Stimulated activated CD8-positive, alpha-beta memory T cell treated with anti-CD3 and anti-CD28 coated beads, Interleukin-15, amount 100 ng/mL, for 24 hours (primary cell): Measurements from ENCODE around the gene PDIA5.

Experiments
- DNase-seq: peaks from one replicate; pipeline ENCODE4 v3.0.0-alpha.2; 2020; ENCODE audit warnings: low read depth

PDIA5 gene

DNA sequence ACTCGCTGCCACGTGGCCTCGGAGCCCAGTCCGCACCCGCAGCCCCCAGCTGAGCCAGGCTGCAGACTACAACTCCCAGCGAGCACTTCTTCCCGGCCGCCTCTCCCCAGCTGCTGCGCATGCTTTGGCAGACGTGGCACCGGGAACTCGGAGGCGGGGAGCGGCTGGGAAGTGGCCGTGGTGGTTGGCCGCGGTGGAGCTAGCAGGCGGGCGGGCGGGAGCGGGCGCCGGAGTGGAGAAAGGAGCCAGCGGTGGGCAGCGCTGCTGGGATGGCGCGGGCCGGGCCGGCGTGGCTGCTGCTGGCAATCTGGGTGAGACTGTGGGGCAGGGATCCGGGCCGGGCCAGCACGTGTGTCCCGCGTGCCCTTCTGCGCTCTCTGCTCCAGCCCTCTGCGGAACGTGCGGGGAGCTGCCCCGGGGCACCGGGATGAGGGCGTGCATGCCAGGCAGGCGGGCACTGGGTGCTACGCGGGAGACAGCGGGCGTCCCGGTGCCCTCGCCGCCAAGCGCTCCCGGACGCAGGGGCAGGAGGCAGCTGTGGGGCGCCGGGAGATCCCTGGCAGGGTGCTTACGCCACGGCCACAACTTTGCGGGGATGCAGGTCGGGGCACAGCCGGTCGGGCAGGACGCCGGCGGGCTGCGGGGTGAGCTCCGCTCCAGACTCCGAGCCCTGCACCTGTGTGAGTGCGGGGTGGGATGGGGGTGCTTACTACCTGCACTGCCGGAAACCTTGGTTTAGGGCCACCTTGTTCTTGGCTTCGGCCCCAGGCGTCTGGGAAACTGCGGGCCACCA, at the start of gene PDIA5:
Gene PDIA5 (plus strand): TSS at position 130 of the 793 bp plus-strand sequence. CDS start 140 bp downstream, at position 270.
- DNase-seq, result peak; percentile 49

- DNase-seq, result no peak
These were observed 48.1 kb upstream of the PDIA5 start for GRCh38 chr3:123018683-123019082.

GRCh38 chr3:123019161-123019560, 47.7 kb upstream of the PDIA5 start:
- no peak for DNase-seq

GRCh38 chr3:123019591-123019990, 47.2 kb upstream of the PDIA5 start:
- DNase-seq, result no peak

GRCh38 chr3:123020709-123021108, 46.1 kb upstream of the PDIA5 start:
- DNase-seq, result no peak

- no peak for DNase-seq
These were observed 45.4 kb upstream of the PDIA5 start for GRCh38 chr3:123021388-123021787.

DNA sequence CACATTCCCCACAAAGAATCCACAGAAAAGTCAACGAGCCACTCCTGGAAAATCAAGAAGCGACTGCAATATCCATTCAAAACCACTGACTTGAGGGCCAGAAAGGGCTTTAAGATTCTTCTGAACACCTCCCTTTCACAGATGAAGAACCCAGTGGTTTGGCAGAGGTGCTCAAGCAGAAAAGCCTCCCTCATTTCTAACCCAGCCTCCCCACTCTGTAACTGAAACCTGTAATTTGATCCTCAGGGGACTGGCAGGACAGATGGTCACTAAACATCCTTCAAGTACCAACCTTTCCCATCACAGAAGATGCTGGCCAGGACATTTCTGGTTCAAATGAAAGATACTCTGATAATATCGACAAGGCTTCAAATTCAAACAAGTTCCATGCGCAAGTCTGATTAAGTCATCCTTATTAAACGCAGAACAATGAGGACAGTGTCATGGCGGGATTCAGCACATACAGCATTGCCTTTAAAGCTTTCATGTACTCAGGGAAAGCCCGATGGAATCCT, 44.8 kb upstream of the PDIA5 start:
- DNase-seq, result no peak

GRCh38 chr3:123024056-123024455, 42.8 kb upstream of the PDIA5 start:
- DNase-seq, result no peak

DNA sequence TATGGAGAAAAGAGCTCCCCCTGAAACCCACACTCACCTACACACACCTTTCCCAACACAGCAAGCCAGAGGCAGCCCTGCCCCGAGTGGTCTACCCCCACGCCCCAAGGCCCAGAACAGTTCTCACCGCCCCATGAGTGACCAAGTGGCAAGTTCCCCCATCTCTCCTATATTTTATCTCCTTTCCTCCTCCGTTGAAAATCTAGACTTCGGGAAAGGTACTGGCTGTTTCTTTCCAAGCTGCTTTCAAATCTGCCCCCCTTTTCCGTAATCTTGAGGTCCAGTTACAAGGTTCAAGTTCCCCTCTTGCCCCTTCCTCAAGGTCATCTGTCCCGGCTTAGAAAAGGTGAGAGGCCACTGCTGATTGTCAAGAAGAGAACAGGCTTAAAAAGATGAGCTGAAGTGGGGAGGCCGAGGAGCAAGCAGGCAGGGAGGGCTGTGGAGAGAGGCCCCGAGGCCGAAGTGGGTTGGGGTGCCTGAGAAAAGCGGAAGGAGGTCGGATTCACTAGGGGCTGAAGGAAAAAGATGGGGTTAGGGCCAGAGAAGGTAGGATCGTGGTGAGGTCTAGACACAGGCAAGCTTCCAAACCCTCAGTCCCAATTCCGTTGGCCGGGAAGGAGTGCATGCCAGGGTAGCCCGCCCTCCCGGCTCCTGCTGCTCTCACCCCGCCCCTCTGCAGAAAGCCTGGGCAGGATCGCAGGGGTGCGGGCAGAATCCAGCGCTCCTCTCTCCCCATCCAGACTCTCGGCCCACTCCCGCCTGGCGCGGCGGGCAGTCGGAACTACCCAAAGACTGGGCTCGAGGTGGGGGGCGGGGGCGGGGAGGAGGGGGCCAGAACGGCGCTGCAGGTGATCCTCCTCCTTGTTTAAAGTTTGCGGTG, 40.9 kb upstream of the PDIA5 start:
- DNase-seq, result no peak

DNA sequence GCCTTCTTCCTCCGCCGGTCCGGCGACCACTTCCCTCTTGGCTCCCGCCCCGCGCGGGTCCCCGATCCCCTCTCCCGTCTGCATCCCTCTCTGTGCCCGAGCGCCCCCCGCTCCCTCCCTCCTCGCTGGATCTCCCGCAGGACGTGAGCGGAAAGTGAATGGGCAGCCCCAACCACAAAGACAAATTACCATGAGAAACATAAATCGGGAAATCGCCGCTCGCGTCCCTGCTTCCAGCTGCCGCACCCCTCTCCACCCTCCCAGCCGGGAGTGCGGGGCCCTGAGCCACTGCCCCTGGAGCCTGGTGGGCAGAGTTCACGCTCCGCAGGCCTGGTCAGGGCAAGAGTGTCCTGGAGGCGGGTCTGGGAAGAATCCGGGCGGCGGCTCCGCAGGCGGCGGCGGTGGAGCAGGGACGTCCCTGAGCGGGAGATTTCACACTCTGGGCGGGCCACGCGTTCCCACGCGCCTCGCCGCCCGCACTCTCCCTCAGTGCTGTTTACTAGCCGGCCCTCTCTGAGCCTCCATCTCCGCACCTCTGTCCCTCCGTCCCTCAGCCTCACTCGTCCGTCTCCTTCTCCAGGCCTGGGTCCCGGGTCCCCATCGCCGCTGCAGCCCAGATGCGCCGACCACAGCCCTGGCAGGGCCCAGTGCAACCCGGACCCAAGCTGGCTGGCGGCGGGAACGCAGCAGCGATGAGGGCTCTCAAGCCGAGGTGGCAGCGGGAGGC, 40.1 kb upstream of the PDIA5 start:
- no peak for DNase-seq

GRCh38 chr3:123027292-123028232, 39.3 kb upstream of the PDIA5 start, which contains the start of gene SEMA5B:
SEMA5B (minus strand) TSS chr3:123027763; CDS start chr3:122961263, 66,500 bp downstream.
- DNase-seq, result no peak

DNA sequence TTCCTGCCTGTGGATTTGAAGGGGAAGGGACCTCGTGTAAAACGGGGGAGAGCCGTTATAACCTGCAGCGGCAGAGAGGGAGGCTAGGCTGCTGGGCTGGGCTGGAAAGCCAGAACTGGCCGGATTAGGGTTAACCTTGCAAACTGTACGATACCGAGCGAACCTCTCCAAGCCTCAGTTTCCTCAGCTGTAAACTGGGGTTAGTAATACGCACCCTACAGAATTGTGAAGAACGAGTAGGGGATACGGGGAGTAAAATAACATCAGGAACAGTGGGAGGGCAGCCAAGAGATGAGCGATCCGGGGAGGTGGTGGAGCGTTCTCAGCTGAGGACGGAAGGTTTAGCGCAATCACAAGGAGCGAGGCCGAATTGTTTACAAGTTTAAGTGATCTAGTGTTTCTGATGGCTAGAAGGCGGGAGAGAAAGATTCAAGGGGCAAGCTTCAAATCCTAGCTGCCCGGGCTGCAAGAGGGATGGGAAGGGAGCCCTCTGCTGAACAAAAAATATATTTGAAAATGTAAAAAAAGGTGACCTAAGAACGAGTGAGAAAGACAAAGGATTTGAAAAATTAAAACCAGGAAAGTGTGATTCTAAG, 38.5 kb upstream of the PDIA5 start:
- DNase-seq, result no peak

DNA sequence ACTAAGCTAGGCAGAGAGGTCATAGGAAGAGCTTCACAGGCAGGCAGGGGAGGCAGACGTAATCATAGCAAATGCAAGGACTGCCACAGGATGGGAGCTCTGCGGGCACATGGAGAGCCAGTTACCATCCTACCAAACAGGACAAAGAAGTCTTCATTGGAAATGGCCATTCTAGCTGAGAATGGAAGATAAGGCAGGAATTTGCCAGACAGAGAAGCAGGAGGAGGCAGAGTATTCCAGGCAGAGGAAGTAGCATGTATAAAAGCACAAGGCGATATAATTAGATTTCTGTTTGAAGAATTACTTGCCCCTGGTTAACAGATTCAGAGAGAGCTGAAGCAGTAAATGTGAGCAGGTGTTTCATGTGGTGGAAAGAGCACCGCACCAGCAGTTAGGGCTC, 35.8 kb upstream of the PDIA5 start:
- no peak for DNase-seq

GRCh38 chr3:123032057-123032456, 34.8 kb upstream of the PDIA5 start:
- no peak for DNase-seq

GRCh38 chr3:123034120-123034519, 32.7 kb upstream of the PDIA5 start:
- DNase-seq, result no peak

DNA sequence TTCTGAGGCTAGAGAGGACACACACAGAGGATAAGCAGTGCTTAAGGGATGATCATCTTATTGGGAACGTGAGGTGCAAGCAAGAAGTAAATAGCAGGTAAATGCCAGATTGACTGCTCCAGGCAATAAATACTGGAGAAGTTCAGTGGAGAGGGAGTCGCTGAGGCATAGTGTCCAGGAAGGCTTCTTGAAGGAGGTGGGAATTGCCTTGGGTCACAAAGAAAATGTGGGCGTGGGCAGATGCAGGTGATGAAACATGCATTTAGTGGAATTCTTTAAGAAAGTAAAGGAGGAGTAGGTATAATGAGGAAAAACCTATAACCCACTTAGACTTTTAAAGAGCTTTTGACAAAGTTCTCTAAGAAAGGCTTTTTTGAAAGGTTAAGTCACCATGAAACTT, 31.8 kb upstream of the PDIA5 start:
- no peak for DNase-seq

GRCh38 chr3:123036352-123037014, 30.3 kb upstream of the PDIA5 start:
- DNase-seq, result no peak

DNA sequence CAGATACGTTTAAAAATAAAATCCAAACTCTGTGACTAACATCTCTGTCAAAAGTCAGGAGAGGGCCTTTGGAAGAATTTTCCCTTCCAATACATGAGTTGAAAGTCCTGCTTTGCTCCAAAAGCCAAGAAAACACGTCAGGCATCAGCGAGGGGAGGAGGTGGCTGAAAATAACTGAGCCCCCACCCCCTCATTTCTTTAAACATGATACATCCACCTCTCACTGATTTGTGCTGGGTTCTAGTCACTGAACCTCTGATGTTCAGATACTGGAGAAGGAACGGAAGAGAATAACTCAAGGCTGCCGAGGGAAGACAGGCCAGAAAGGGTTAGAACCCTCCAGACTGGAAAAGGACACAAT, 29.8 kb upstream of the PDIA5 start:
- DNase-seq, result no peak

DNA sequence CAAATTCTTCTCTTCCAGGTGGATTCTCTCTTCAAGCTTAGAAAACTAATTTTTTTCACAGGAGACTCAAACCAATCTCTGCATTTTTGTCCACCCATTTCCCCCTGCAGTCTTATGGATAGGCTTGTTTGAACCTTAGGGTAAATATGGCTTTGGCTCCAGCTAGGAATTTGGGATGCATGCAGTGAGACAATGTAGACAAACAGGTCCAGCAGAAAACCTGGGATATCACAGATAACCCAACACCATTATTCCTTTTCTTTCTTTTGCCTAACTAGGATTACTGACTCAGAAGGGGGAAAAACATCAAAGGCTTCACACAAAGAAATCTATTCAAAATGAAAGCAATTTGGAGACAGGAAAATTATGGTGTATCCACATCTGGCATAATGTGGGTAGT, 28.1 kb upstream of the PDIA5 start:
- no peak for DNase-seq

DNA sequence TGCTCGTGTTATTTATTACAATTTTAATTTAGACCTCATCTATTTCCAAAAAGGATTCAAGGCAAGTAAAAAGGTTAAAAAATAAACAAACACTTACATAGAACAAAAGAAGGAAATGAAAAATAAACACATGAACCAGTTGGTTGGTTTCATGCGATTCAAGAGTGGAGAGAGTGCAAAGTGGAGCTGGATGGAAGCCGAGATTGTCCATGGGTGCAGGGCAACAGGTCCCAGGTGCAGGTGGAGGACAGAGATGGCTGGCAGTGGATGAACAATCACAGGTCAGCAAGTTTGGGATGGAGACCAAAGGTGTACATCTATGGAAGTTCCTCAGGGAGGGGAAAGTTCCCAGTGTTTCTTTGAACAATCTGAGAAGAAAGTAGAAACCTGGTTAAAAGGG, 27.6 kb upstream of the PDIA5 start:
- DNase-seq, result no peak
